Osteocyte (in vitro differentiated cells): ENCODE measurements around the gene APP. TPM values are rescaled to one million over a fixed set of nuclear protein-coding genes. Genes with fewer than 3 reads are reported as not detected.
"Not testable (repeated sequence)": the region's sequence is repeated elsewhere in the genome, so short reads cannot be mapped to it uniquely, and the experiment has no call there.

ENCODE experiments used
- DNase-seq: peaks from one replicate; pipeline ENCODE4 v3.0.0; 2021; ENCODE audit warnings: mixed read lengths; ENCODE audit not compliant: unreplicated experiment; ENCODE audit errors: extremely low spot score
- H3K27ac Mint-ChIP-seq: one replicate; pipeline ENCODE4 v1.8.0; 2021; ENCODE audit warnings: mild to moderate bottlenecking, mixed read lengths; ENCODE audit not compliant: unreplicated experiment
- H3K27me3 Mint-ChIP-seq: one replicate; pipeline ENCODE4 v1.8.0; 2021; ENCODE audit warnings: mixed read lengths; ENCODE audit not compliant: unreplicated experiment
- H3K36me3 Mint-ChIP-seq: one replicate; pipeline ENCODE4 v1.8.0; 2021; ENCODE audit warnings: mixed read lengths; ENCODE audit not compliant: unreplicated experiment
- H3K4me1 Mint-ChIP-seq: one replicate; pipeline ENCODE4 v1.8.0; 2021; ENCODE audit warnings: mixed read lengths; ENCODE audit not compliant: unreplicated experiment
- H3K4me3 Mint-ChIP-seq: one replicate; pipeline ENCODE4 v1.8.0; 2021; ENCODE audit warnings: mild to moderate bottlenecking, moderate library complexity, mixed read lengths; ENCODE audit not compliant: unreplicated experiment
- H3K9me3 Mint-ChIP-seq: one replicate; pipeline ENCODE4 v1.8.0; 2021; ENCODE audit warnings: mixed read lengths; ENCODE audit not compliant: unreplicated experiment
- CTCF ChIP-seq: fragments of 200-600 bp; sonication (generic); IDR thresholded peaks from 2 replicates; pipeline ENCODE4 v1.5.0; 2021; ENCODE audit warnings: antibody characterized with exemption, mild to moderate bottlenecking, moderate library complexity
- total RNA-seq: library from RNA; stranded (reverse); gene quantifications from 2 replicates; pipeline ENCODE4 v1.2.1, GENCODE V29; 2021

The APP gene
- total RNA-seq, 1 donor from 2014 or later, result 698 TPM

GRCh38 chr21:25925064-25925800, 245.3 kb downstream of the APP start:
- no peak for TF ChIP-seq CTCF
- Mint-ChIP-seq H3K27ac (no peak overlapping the region), H3K9me3 (no peaks in the 10 kb centered on the region), H3K4me3 (no peak overlapping the region), H3K4me1 (peaks cover 7% of the 10 kb centered on the region), H3K27me3 (no peaks in the 10 kb centered on the region), H3K36me3 (peaks cover 12% of the 10 kb centered on the region)
- DNase-seq, result no peak

- Mint-ChIP-seq H3K4me1 (peaks cover 11% of the 10 kb centered on the region), H3K36me3 (peaks cover 11% of the 10 kb centered on the region)
- H3K27me3 Mint-ChIP-seq, H3K9me3 Mint-ChIP-seq, DNase-seq, H3K4me3 Mint-ChIP-seq, H3K27ac Mint-ChIP-seq: not testable (repeated sequence)
Observed at GRCh38 chr21:25918152-25918551, 252.4 kb downstream of the APP start.

- TF ChIP-seq CTCF, result no peak
- H3K4me3 Mint-ChIP-seq, result no peak overlapping the region
- peaks cover 24% of the 10 kb centered on the region for H3K4me1 Mint-ChIP-seq
- H3K9me3 Mint-ChIP-seq, result peaks cover 5% of the 10 kb centered on the region
- H3K27me3 Mint-ChIP-seq, result no peaks in the 10 kb centered on the region
- no peak for DNase-seq
- H3K36me3 Mint-ChIP-seq, result peaks cover 13% of the 10 kb centered on the region
- no peak overlapping the region for H3K27ac Mint-ChIP-seq
Observed at GRCh38 chr21:25916226-25916625, 254.3 kb downstream of the APP start.

- DNase-seq, result no peak
- no peaks in the 10 kb centered on the region for H3K27me3 Mint-ChIP-seq
- TF ChIP-seq CTCF, result no peak
- H3K36me3 Mint-ChIP-seq, result peaks cover 23% of the 10 kb centered on the region
- peaks cover 5% of the 10 kb centered on the region for H3K9me3 Mint-ChIP-seq
- no peak overlapping the region for H3K4me3 Mint-ChIP-seq
- no peak overlapping the region for H3K27ac Mint-ChIP-seq
- peaks cover 24% of the 10 kb centered on the region for H3K4me1 Mint-ChIP-seq
Observed at GRCh38 chr21:25913479-25913878, 257.1 kb downstream of the APP start.

- no peaks in the 10 kb centered on the region for H3K27me3 Mint-ChIP-seq
- no peak for TF ChIP-seq CTCF
- H3K4me3 Mint-ChIP-seq, result no peak overlapping the region
- H3K9me3 Mint-ChIP-seq, result no peaks in the 10 kb centered on the region
- no peak for DNase-seq
- H3K4me1 Mint-ChIP-seq, result peaks cover 24% of the 10 kb centered on the region
- H3K27ac Mint-ChIP-seq, result no peak overlapping the region
- H3K36me3 Mint-ChIP-seq, result peaks cover 18% of the 10 kb centered on the region
Observed at GRCh38 chr21:25912402-25912746, 258.2 kb downstream of the APP start.
